Skin of body (tissue), 2 donors: ENCODE results near the gene EPB41. TPM values are rescaled to one million over a fixed set of nuclear protein-coding genes. Genes with fewer than 3 reads are reported as not detected.
"Not testable (repeated sequence)": the region's sequence is repeated elsewhere in the genome, so short reads cannot be mapped to it uniquely, and the experiment has no call there.

Experiments used
- DNase-seq: peaks from one replicate; lab custom pipeline; 2025; lab: John Stamatoyannopoulos, UW
- total RNA-seq: library from RNA; depleted of rRNA; stranded (reverse); fragments of >200 nt; gene quantifications from one replicate; pipeline ENCODE4 v1.2.3, GENCODE V29; 2014

Gene EPB41
- total RNA-seq, 1 donor from 2014 or later = 56.9 TPM

DNA sequence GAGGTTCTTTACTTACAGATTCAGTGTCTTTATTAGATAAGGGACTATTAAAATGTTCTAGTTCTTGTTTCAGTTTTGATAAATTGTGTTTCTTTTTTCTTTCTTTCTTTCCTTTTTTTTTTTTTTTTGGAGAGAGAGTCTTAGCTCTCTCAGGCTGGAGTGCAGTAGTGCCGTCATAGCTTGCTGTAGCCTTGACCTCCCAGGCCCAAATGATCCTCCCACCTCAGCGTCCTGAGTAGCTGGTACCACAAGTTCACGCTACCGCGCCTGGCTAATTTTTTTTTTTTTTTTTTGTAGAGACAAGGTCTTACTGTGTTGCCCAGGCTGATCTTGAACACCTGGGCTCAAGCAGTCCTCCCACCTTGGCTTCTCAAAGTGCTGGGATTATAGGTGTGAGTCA is 132.8 kb downstream of the EPB41 start:
- DNase-seq = no peak

DNA sequence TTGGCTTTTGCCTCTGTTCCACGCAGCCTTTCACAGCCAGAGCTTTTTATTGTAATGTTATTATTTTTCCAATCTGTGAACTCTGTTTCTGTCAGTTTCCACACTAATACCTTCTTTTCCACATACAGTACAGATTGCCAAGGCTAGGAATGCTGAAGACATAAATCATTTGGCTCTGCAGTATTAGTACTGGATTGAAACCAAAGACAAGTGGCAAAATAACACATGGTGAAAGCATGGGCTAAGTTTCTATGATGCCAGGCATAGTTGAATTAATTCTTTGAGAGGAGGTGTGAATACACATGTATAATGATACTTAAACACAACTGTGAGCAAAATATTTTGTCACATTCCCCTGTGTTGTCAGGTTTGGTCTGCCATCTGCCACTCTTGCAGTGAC is 135.8 kb downstream of the EPB41 start:
- DNase-seq = no peak

DNA sequence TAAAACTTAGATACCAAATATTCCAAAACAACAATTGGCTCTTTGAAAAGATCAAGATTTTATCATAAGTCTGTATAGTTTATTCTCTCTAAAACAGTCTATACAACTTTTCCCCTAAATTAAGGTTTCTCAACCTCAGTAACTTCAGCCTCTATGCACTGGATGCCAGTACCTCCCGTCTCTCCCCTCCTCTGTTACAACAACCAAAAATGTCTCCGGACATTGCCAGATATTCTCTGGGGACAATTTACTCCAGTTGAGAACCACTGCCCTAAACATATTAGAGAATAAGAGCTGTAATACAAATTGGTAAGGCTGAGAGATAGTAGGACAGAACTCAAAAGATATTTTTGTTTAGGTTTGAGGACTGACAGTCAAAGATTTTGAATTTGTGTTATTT is 137.7 kb downstream of the EPB41 start:
- DNase-seq = no peak

DNA sequence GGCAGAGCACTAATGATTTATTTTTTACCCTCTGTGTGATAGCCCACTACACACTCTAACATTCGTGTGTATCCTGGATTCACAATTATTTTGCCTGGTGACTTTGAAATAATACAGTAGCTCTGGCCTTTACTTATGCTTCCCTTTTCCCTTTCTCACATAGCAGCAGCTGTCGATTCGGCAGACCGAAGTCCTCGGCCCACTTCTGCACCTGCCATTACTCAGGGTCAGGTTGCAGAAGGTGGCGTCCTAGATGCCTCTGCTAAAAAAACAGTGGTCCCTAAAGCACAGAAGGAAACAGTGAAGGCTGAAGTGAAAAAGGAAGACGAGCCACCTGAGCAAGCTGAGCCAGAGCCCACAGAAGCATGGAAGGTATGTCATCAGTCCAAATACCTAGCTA is 138.6 kb downstream of the EPB41 start:
- DNase-seq = no peak

DNA sequence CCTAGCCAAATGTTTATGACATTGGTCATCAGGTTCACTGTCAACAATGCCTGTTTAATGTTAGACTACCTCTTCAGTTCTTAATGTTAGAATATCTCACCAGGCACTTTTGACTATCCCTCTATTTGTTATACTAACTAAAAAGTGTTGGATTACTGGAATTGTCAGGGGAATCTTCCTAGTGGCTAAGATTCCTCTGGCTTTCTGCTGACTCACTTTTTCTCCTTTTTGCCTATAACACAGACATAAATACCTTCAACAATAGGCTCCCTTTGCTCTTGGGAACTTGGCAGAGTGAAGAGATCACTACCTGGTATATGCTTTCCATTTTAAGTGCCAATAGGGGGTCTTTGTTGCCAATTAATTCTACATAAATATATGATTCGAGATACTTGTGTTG is 140.8 kb downstream of the EPB41 start:
- DNase-seq = no peak

DNA sequence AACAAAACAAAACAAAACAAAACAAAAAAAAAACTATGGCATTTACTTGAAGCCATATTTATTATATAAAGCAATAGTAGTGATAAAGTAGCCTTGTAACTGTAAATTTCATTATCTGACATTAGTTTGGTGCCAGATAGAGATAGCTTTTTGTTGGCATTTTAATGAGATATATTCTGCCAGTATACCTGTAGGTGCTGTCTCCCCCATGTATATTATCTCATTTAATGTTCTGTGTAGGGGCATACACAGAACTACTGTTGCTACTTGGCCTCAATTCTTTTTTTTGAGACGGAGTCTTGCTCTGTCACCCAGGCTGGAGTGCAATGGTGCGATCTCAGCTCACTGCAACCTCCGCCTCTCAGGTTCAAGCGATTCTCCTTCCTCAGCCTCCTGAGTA is 141.9 kb downstream of the EPB41 start:
- DNase-seq = no peak

DNA sequence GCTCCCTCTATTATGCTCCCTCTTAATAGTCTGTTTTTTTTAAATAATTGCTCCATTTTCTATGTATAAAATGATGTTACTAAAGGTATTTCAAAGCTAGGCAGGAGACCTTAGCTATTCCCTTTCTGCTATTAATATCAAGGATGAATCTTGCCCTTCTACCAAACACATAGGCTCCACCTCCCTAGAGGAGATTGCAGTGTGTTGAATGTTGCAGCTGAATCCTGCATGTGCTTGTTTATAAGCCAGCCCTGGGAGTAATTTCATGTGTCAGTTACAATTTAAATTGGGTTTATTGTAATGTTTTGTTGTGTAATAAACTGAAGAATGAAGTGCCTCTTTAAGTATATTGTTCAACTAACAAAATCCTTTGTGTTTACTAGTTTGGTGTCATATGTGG is 143.3 kb downstream of the EPB41 start:
- DNase-seq = no peak

DNA sequence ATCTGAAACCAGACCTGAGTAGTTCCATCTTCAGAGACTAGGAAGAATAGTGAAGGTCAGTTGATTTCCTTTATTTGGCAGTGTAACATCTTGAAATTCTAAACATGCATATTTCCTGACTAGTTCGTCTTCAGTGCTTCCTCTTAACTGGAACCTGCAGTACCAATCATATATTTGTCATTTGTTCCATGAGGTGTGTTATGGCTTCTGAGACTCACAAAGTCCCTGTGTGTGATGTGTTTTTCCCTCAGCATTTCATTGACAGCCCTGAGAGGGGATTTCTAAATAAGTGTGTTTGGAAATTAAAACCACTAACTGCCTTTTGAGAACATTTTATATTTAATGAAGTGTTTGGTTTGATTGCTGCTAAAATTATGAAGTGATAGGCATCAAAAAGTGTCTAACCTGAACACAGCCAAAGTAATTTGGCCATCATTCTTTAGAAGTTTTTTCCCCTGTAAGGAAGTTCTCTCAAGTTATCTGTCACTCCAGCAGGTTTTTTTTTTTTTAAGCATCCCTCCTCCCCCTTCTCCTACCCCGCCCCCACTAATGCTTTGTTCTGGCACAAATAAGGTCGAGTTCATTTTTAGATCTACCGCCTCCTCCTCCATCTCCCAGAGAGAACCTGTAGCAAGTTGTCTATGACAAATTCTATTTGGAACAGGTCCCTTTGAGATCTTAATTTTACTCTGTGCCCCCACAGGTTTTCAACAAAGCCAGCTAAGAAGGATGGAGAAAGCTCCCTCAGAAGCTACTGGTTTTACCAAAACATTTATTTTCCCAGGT is 148.0 kb downstream of the EPB41 start:
- no peak for DNase-seq

DNA sequence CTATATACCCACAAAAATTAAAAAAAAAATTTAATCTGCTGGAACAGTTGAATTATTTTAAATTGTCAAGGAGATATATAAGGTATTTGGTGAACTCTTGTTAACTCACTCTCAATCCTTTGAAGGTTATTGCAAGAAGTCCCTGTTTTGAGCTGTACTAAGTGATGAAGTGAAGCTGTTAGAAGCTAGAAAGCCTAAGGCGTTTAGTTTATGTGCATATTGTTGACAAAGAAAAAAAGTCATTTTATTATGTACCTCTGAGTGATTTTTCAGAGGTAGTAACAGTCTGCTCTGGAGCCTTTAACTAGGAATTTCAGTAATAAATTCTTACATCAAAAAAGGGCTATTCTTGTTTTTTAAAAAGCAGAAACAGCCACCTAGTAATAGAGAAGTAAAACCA is 149.7 kb downstream of the EPB41 start:
- DNase-seq = no peak

DNA sequence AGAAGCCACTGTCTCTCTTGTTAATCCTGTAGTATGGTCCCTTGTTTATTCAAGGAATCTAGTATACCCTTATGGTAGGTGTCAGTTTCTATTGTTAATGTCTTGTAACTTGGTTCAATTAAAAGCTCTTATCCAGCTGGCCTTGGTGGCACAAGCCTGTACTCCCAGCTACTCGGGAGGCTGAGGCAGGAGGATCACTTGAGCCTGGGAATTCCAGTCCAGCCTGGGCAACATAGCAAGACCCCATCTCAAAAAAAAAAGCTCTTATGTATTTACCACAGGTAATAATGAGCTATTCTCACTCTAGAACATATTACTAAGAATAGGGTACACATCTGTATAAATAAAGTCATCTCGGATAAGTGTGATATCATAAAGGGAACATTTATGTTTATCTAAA is 162.8 kb downstream of the EPB41 start:
- no peak for DNase-seq

DNA sequence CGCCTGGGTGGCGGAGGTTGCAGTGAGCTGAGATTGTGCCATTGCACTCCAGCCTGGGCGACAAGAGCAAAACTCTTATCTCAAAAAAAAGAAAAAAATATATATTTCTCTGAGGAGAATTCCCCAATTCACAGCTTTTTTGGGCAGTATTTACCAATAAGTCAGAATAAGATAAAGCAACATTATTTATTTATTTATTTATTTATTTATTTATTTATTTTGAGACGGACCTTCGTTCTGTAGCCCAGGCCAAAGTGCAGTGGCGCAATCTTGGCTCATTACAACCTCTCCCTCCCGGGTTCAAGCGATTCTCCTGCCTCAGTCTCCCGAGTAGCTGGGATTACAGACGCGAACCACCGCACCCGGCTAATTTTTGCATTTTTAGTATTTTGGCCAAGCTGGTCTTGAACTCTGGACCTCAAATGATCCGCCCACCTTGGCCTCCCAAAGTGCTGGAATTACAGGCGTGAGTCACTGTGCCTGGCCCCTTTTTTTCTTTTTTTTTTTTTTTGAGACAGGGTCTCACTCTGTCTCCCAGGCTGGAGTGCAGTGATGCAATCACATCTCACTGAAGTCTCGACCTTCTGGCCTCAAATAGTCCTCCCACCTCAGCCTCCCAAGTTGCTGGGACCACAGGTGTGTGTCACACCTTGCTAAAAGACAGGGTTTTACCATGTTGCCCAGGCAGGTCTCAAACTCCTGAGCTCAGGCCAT is 165.7 kb downstream of the EPB41 start:
- DNase-seq = not testable (repeated sequence)

DNA sequence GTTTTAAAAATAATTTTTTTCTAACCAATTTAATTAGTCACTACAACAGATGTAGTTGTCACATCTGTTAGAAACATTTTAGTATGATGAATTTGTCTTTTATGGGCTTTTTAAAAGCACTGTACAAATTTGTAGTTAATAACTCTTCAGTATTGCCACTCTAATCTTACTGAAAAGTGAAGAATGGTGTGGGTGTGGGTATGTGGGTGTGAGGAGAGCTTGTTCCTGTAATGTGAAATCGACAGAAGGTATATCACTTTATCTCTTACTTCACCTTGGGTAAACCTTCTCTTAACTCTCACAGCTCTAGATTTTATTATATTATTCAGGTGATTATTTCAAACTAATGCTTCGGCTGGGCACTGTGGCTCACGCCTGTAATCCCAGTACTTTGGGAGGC is 166.8 kb downstream of the EPB41 start:
- DNase-seq = no peak

DNA sequence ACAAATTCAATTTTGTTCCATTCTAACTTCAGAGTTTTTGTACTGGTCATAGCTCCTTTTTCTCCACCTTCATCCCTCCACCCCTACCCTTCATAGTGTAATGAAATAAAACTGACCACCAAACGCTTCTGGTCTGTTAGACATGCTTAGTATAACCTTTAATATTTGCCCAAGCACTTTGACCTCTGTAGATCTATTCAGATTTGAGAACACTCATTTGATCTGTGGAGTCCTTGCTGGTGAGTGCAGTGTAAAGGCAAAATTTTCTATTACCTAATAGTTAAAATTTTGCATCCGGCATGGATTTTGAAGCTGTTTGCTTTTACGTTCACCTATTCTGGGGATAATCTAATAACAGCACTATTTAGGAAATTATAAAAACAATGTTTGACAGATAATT is 168.2 kb downstream of the EPB41 start:
- no peak for DNase-seq

DNA sequence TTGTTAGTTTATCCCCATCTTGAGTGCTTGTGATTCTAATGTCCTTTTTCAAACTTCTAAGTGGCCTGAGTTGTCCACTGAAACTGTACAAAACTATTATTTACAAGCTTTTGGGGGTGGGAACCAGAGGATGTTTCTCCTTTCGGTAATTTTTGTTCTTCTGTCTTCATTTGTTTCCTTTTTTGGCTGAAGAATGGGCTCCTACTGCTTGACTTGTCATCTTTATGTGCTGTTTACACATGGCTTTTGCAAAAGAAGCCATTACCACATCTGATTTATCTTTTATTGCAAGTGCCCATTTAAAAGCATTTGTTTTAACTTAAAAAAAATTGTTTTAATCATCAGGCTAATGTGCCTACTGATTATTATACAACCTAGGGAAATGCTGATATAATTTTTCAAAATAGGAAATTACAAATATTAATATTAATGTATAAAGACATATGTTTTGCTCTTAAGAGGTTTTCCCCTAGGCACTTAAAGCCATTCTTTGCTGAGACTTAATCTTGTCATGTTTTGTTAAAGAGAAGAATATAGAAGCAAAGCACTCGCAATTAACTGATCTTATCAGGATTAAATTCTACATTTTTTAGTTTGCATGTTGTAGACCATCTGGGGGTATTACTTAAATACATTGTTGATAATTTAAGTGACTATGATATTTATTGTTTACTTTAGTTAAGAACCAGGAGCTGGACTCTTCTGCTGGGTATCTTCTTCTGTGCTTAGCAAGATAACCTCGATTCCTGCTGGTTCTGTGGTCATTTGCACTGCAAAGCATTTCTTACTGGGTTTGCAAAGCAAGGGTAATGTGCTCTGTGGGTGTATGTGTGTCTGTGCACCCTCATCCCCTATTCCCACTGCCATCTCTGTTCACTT is 169.2 kb downstream of the EPB41 start:
- no peak for DNase-seq

DNA sequence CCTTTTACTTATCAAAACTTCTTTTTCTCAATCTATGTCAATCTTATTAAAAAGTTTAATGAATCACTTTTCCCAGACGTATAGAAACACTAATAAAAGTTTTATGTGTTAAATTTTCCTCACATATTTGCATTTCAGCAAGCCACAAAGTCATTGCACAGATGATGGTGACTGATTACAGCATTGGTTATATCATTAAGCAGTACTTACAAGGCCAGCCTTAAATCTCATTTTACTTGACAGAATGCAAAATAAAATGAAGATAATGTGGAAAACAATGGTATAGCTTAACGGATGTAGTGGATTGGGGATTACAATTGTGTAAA is 169.8 kb downstream of the EPB41 start:
- no peak for DNase-seq

DNA sequence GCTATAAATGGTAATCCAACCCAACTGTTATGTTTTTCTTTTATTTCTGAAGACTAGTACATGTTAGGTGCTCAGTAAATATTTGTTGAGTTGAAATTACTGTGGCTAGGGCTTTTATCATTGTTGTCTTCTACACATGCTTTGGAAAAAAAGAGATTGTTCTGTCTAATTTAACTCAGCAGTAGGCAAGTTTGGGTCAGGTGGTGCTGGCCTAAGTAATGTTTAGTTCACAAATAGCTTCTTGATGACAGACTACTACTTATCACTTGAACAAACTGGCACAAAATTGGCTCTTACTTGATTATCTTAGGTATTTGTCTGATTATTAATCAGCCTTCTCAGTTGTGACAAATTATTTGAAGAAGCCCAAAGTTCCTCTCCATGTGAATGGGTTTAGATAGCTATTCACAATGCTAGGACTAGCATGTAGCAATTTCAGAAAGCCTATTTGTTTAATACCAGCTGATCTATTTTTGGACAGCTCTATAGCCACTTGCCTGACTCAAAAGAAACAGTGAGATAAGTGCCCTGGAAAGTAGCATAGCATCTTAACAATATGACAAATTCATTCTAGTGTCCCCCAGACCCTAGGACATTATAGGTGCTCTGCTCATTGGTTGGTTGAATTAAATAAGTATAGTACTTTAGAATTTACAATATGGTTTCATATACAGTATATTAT is 176.7 kb downstream of the EPB41 start:
- no peak for DNase-seq

DNA sequence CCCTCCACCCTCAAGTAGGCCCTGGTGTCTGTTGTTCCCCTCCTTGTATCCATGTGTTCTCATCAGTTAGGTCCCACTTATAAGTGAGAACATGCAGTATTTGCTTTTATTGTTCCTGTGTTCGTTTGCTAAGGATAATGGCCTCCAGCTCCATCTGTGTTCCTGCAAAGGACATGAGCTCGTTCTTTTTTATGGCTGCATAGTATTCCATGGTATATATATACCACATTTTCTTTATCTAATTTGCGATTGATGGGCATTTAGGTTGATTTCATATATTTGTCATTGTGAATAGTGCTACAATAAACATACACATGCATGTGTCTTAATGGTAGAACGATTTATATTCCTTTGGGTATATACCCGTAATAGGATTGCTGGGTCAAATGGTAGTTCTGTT is 178.3 kb downstream of the EPB41 start:
- not testable (repeated sequence) for DNase-seq

DNA sequence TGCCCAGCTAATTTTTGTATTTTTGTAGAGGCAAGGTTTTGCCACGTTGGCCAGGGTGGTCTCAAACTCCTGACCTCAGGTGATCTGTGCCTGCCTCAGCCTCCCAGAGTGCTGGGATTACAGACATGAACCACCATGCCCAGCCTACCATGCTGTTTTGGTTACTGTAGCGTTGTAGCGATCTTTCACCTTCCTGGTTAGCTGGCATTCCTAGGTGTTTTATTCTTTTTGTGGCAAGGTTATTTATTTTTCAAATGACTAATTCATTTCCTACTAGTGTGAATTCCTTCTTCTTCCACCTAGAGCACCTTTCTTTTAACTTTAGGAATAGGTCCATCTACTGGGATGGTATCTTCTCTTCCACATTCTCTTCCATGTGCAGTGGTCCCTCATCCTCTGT is 180.1 kb downstream of the EPB41 start:
- no peak for DNase-seq

DNA sequence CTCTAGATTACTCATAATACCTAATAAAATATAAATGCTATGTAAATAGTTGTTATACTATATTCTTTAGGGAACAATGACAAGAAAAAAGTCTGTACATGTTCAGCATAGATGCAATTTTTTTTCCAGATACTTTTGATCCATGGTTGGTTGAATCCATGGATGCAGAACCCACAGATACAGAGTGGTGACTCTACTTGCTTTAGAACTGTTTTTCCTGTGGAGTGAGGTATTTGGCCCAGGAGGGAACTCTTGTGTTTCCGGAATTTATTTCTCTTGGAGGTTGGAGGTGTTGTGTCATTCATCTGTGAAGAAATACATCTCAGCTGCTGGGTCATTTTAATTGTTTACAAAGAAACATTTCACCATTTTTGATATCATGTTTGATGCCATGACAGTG is 180.6 kb downstream of the EPB41 start:
- DNase-seq = no peak

DNA sequence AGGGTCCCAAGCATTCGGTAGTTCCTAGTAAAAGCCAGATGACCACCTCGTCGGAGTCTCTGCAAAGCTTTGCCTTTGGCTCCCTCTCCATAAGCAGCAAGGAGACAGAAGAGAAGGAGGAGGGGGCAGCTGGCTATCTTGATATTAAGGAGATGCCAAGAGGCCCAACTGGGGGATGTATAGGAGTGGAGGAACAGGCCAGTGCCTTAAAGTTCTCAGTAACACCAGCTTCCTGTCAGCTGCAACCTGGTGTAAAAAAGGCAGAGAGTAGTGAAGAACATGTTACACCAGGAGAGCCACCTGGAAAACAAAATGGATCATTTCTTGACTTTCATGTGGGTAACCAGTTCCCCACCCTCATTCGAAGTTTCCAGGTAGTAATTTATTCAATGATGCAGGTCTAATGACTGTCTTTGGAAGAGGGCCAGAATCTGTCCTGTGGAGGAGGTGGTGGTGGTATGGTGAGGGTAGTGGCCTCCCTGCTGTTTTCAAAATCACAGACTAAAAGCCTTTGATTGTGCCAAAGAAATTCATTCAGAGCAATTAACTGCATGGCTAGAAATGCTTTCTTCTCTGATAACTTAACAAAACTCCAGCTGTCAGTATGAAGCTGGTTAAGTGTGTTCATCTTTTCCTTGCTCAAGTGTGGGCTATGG is 182.0 kb downstream of the EPB41 start:
- no peak for DNase-seq

DNA sequence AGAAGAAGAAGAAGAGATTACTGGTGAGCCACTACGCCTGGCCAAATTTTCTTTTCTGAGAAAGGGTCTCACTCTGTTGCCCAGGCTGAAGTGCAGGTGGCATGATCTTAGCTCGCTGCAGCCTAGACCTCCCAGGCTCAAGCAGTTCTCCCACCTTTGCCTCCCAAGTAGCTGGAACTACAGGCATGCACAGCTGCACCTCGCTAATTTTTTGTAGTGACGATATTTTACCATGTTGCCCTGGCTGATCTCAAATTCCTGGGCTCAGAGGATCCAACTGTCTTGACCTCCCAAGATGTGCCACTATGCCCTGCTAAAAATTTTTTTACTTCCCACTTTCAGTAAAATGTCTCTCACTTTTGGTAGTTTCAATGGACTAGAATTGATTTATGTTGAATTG is 184.9 kb downstream of the EPB41 start:
- DNase-seq = no peak
